Measurements from ENCODE around the gene IL36RN.

IL36RN gene

GRCh38 chr2:113102133-113102532, 43.1 kb downstream of the IL36RN start:
- no peak for DNase-seq (ENCODE audit: low read depth)

GRCh38 chr2:113103277-113103676, 44.3 kb downstream of the IL36RN start:
- DNase-seq (ENCODE audit: low read depth) = no peak

GRCh38 chr2:113104054-113104611, 45.1 kb downstream of the IL36RN start:
- DNase-seq (ENCODE audit: low read depth) = no peak

- peak; percentile 10 for DNase-seq (ENCODE audit: low read depth)
These were observed 46.2 kb downstream of the IL36RN start for GRCh38 chr2:113105047-113105785.

- DNase-seq (ENCODE audit: low read depth) = no peak
These were observed 52.1 kb downstream of the IL36RN start for GRCh38 chr2:113111121-113111520.

- no peak for DNase-seq (ENCODE audit: low read depth)
These were observed 52.9 kb downstream of the IL36RN start for GRCh38 chr2:113111823-113112287.

GRCh38 chr2:113112441-113112840, 53.4 kb downstream of the IL36RN start:
- no peak for DNase-seq (ENCODE audit: low read depth)

GRCh38 chr2:113112871-113113270, 53.9 kb downstream of the IL36RN start:
- DNase-seq (ENCODE audit: low read depth) = no peak

- DNase-seq (ENCODE audit: low read depth) = no peak
These were observed 54.8 kb downstream of the IL36RN start for GRCh38 chr2:113113807-113114206.

Measured in activated T-helper 9 cell treated with anti-CD3 and anti-CD28 coated beads, Interleukin-2, amount 50 U/mL, for 16 hours (primary cell).